Measurements from ENCODE around the gene RDH14. TPM values are rescaled to one million over a fixed set of nuclear protein-coding genes. Genes with fewer than 3 reads are reported as not detected.

The RDH14 gene
- total RNA-seq, 1 donor from 2014 or later: 33.5 TPM

- H3K4me3 Mint-ChIP-seq: no peak overlapping the region
Observed at GRCh38 chr2:18580606-18581005, 20.2 kb upstream of the RDH14 start.

GRCh38 chr2:18578033-18578432 is 17.6 kb upstream of the RDH14 start:
- Mint-ChIP-seq H3K36me3 (no peaks in the 10 kb centered on the region), H3K27ac (no peak overlapping the region), H3K4me3 (no peak overlapping the region), H3K27me3 (ENCODE audit: insufficient read depth, low read depth) (no peaks in the 10 kb centered on the region), H3K9me3 (peaks cover 3% of the 10 kb centered on the region), H3K4me1 (no peaks in the 10 kb centered on the region)
- H3K27me3 ChIP-seq: no peaks in the 10 kb centered on the region
- H3K79me2 ChIP-seq (ENCODE audit: low read depth): no peaks in the 10 kb centered on the region
- H3K36me3 ChIP-seq: no peaks in the 10 kb centered on the region
- H3K4me1 ChIP-seq: no peaks in the 10 kb centered on the region
- no peaks in the 10 kb centered on the region for H3K9me3 ChIP-seq (ENCODE audit: low read depth)
- no peaks in the 10 kb centered on the region for H3F3A ChIP-seq (ENCODE audit: low read depth)
- no peak overlapping the region for H3K4me2 ChIP-seq
- no peak overlapping the region for H2AFZ ChIP-seq (replicated peaks)
- H4K20me1 ChIP-seq (ENCODE audit: low read depth): no peaks in the 10 kb centered on the region
- H3K9ac ChIP-seq: no peak overlapping the region
- no peak for DNase-seq (ENCODE audit: low spot score)
- no peak overlapping the region for H3K27ac ChIP-seq
- no peak for TF ChIP-seq EZH2 (IDR thresholded peaks at IDR 0.05)
- TF ChIP-seq EZH2phosphoT487 (IDR thresholded peaks at IDR 0.05): no peak
- TF ChIP-seq CTCF (IDR thresholded peaks at IDR 0.05): no peak
- H3K4me3 ChIP-seq: no peak overlapping the region

More at GRCh38 chr2:18580606-18581005, 20.2 kb upstream of the RDH14 start:
- Histone ChIP-seq H3K27me3 (no peaks in the 10 kb centered on the region), H3K27ac (no peak overlapping the region), H4K20me1 (ENCODE audit: low read depth) (no peaks in the 10 kb centered on the region), H3K9me3 (ENCODE audit: low read depth) (no peaks in the 10 kb centered on the region), H3K4me1 (no peaks in the 10 kb centered on the region), H3K79me2 (ENCODE audit: low read depth) (no peaks in the 10 kb centered on the region), H3F3A (ENCODE audit: low read depth) (no peaks in the 10 kb centered on the region), H3K4me3 (no peak overlapping the region), H3K9ac (no peak overlapping the region), H3K4me2 (no peak overlapping the region), H3K36me3 (no peaks in the 10 kb centered on the region), H2AFZ (replicated peaks) (no peak overlapping the region)
- no peaks in the 10 kb centered on the region for H3K4me1 Mint-ChIP-seq
- no peak for DNase-seq (ENCODE audit: low spot score)
- H3K27me3 Mint-ChIP-seq (ENCODE audit: insufficient read depth, low read depth): no peaks in the 10 kb centered on the region
- H3K36me3 Mint-ChIP-seq: no peaks in the 10 kb centered on the region
- TF ChIP-seq CTCF (IDR thresholded peaks at IDR 0.05): no peak
- no peak for TF ChIP-seq EZH2 (IDR thresholded peaks at IDR 0.05)
- TF ChIP-seq EZH2phosphoT487 (IDR thresholded peaks at IDR 0.05): no peak
- peaks cover 9% of the 10 kb centered on the region for H3K9me3 Mint-ChIP-seq
- no peak overlapping the region for H3K27ac Mint-ChIP-seq

- TF ChIP-seq EZH2 (IDR thresholded peaks at IDR 0.05) (no peak), CTCF (IDR thresholded peaks at IDR 0.05) (no peak), EZH2phosphoT487 (IDR thresholded peaks at IDR 0.05) (no peak)
- no peaks in the 10 kb centered on the region for H3K9me3 ChIP-seq (ENCODE audit: low read depth)
- Mint-ChIP-seq H3K27ac (no peak overlapping the region), H3K27me3 (ENCODE audit: insufficient read depth, low read depth) (no peaks in the 10 kb centered on the region), H3K4me1 (no peaks in the 10 kb centered on the region), H3K9me3 (peaks cover 2% of the 10 kb centered on the region), H3K4me3 (no peak overlapping the region), H3K36me3 (no peaks in the 10 kb centered on the region)
- no peaks in the 10 kb centered on the region for H3K27me3 ChIP-seq
- DNase-seq (ENCODE audit: low spot score): no peak
- no peaks in the 10 kb centered on the region for H4K20me1 ChIP-seq (ENCODE audit: low read depth)
- H3K4me2 ChIP-seq: no peak overlapping the region
- H2AFZ ChIP-seq (replicated peaks): no peak overlapping the region
- no peak overlapping the region for H3K27ac ChIP-seq
- H3K36me3 ChIP-seq: no peaks in the 10 kb centered on the region
- no peak overlapping the region for H3K9ac ChIP-seq
- H3F3A ChIP-seq (ENCODE audit: low read depth): no peaks in the 10 kb centered on the region
- no peak overlapping the region for H3K4me3 ChIP-seq
- H3K4me1 ChIP-seq: peaks cover under 1% of the 10 kb centered on the region
- no peaks in the 10 kb centered on the region for H3K79me2 ChIP-seq (ENCODE audit: low read depth)
Observed at GRCh38 chr2:18566145-18566769, 5.8 kb upstream of the RDH14 start.

Data from neural progenitor cell (in vitro differentiated cells).